K562 (cell line): ENCODE measurements around the gene OR2V1. TPM values are rescaled to one million over a fixed set of nuclear protein-coding genes. Genes with fewer than 3 reads are reported as not detected.
A peak's percentile ranks its signal among the peaks of the same experiment; 100 is the strongest.

Experiments
- ATAC-seq: fragments of 200-7000 bp; cut with Tn5 transposase; 3 replicates; pipeline ENCODE4 v1.9.1; 2020; ENCODE audit warnings: moderate library complexity
- BruUV-seq: library from RNA; stranded (reverse); fragments of 400-500 nt; replicated peaks from 2 replicates; lab custom pipeline; 2021; lab: Mats Ljungman, UMichigan
- CTCF ChIA-PET: fragments of 300-600 bp; formaldehyde crosslinking; extraction: SDS; loops from one replicate; lab custom pipeline; 2021; ENCODE audit warnings: low intra/inter-chr PET ratio; lab: Yijun Ruan, JAX
- POLR2A ChIA-PET: fragments of 300-600, 350-650 bp; sonication (Branson Sonifier 250); formaldehyde crosslinking; extraction: SDS; loops from one replicate; lab custom pipeline; 2021; ENCODE audit warnings: antibody characterized with exemption, inconsistent platforms; lab: Yijun Ruan, JAX
- DNase-seq, 4 experiments: peaks; one replicate each; pipeline versions ENCODE4 v3.0.0 to v3.0.0-alpha.2; 2011 to 2018; ENCODE audit warnings: low spot score in 3 of 4, mixed read lengths in 3 of 4; ENCODE audit errors: extremely low read depth in 1 of 4
- FAIRE-seq: peaks from 2 replicates; lab custom pipeline; 2011; peaks lifted over from hg19 to GRCh38; lab: Jason Lieb, UNC
- H2AFZ ChIP-seq: 2 replicates; pipeline ENCODE4 v1.6.0; 2011; ENCODE audit warnings: low read depth, low read length, control low read depth, inconsistent platforms
- H3K27ac ChIP-seq: fragments of 200-600 bp; 3 replicates; pipeline ENCODE4 v1.8.0; 2011; ENCODE audit warnings: low read depth, mild to moderate bottlenecking, control low read depth, inconsistent platforms, low read length, moderate library complexity, mixed read lengths; ENCODE audit errors: extremely low read depth
- H3K27me3 ChIP-seq, 2 experiments: fragments of 300-600 bp in 1 of 2; 2 replicates in 1 of 2; 3 replicates in 1 of 2; pipeline versions ENCODE4 v1.6.0 to v1.8.0; 2011; ENCODE audit warnings: inconsistent platforms in 2 of 2, low read length in 2 of 2, mild to moderate bottlenecking in 1 of 2, mixed read lengths in 1 of 2, moderate library complexity in 1 of 2; ENCODE audit not compliant: control insufficient read depth in 2 of 2, insufficient read depth in 2 of 2
- H3K36me3 ChIP-seq: fragments of 300-600 bp; 3 replicates; pipeline ENCODE4 v1.8.0; 2011; ENCODE audit warnings: mild to moderate bottlenecking, low read length, inconsistent platforms; ENCODE audit not compliant: control insufficient read depth, insufficient read depth
- H3K4me1 ChIP-seq, 2 experiments: fragments of 200-600 bp in 1 of 2; replicated peaks in 1 of 2; 2 replicates in 1 of 2; 3 replicates in 1 of 2; pipeline versions ENCODE4 v1.5.1 to v1.8.0; 2011; ENCODE audit warnings: inconsistent platforms in 2 of 2, low read length in 2 of 2, mild to moderate bottlenecking in 1 of 2, mixed read lengths in 1 of 2, moderate library complexity in 1 of 2; ENCODE audit not compliant: control insufficient read depth in 2 of 2, insufficient read depth in 2 of 2
- H3K4me2 ChIP-seq: 2 replicates; pipeline ENCODE4 v1.6.1; 2011; ENCODE audit warnings: low read length, control low read depth, inconsistent platforms, mixed read lengths; ENCODE audit not compliant: insufficient read depth
- H3K4me3 ChIP-seq: fragments of 200-600 bp; sonication (generic), shearing (Covaris generic); 2 replicates; pipeline ENCODE4 v1.5.1; 2016; ENCODE audit warnings: control low read depth, inconsistent platforms
- H3K79me2 ChIP-seq: fragments of 200-600 bp; 3 replicates; pipeline ENCODE4 v1.8.0; 2011; ENCODE audit warnings: low read length, inconsistent platforms; ENCODE audit not compliant: control insufficient read depth, insufficient read depth
- H3K9ac ChIP-seq, 2 experiments: 2 replicates each; pipeline versions ENCODE4 v1.6.0 to v1.6.1; 2011; ENCODE audit warnings: low read depth in 2 of 2, low read length in 2 of 2, control low read depth in 1 of 2, inconsistent platforms in 1 of 2, mild to moderate bottlenecking in 1 of 2, mixed read lengths in 1 of 2; ENCODE audit not compliant: insufficient read depth in 1 of 2
- H3K9me1 ChIP-seq: one replicate; pipeline ENCODE4 v1.6.0; 2011; ENCODE audit warnings: inconsistent platforms, mild to moderate bottlenecking, low read length, moderate library complexity; ENCODE audit not compliant: control insufficient read depth, insufficient read depth
- H3K9me3 ChIP-seq: replicated peaks from 2 replicates; pipeline ENCODE4 v1.5.1; 2011; ENCODE audit warnings: low read depth, low read length, inconsistent platforms; ENCODE audit not compliant: control insufficient read depth, insufficient read depth
- H4K20me1 ChIP-seq: replicated peaks from 2 replicates; pipeline ENCODE4 v1.6.1; 2011; ENCODE audit warnings: low read length, inconsistent platforms, mixed read lengths; ENCODE audit not compliant: control insufficient read depth, insufficient read depth
- BCOR ChIP-seq: fragments of 450-650 bp; IDR thresholded peaks from 2 replicates; pipeline ENCODE4 v1.6.1; 2016
- CTBP1 ChIP-seq: fragments of 450-650 bp; IDR thresholded peaks from 2 replicates; pipeline ENCODE4 v1.6.1; 2016; ENCODE audit warnings: borderline replicate concordance
- EHMT2 ChIP-seq: fragments of 450-650 bp; IDR thresholded peaks from 2 replicates; pipeline ENCODE4 v1.6.1; 2018; ENCODE audit warnings: antibody characterized with exemption
- MAZ ChIP-seq, 2 experiments: fragments of 450-650 bp in 1 of 2; sonication (generic) in 1 of 2; formaldehyde crosslinking; IDR thresholded peaks in 1 of 2; conservative IDR thresholded peaks in 1 of 2; 2 replicates each; pipeline versions ENCODE4 v1.4.0 to v1.5.0; 2020; ENCODE audit warnings: mild to moderate bottlenecking in 1 of 2, missing genetic modification reagents in 1 of 2
- NR2C1 ChIP-seq, 2 experiments: fragments of 450-650 bp; IDR thresholded peaks; 2 replicates each; pipeline ENCODE4 v1.6.1; 2017; ENCODE audit warnings: mild to moderate bottlenecking in 2 of 2, antibody characterized with exemption in 1 of 2, inconsistent platforms in 1 of 2, missing compliant biosample characterization in 1 of 2, missing genetic modification characterization in 1 of 2
- NRF1 ChIP-seq, 2 experiments: fragments of 450-650 bp; IDR thresholded peaks in 1 of 2; conservative IDR thresholded peaks in 1 of 2; 2 replicates each; pipeline ENCODE4 v1.6.1; 2014; ENCODE audit warnings: mild to moderate bottlenecking in 2 of 2
- POLR2G ChIP-seq: fragments of 200-400 bp; formaldehyde crosslinking; IDR thresholded peaks from 2 replicates; pipeline ENCODE4 v1.6.1; 2017; ENCODE audit warnings: low read depth, mild to moderate bottlenecking, antibody characterized with exemption, low read length, moderate library complexity
- RBBP5 ChIP-seq: fragments of 200-600 bp; sonication (generic); IDR thresholded peaks from 2 replicates; pipeline ENCODE4 v1.6.1; 2012; ENCODE audit warnings: borderline replicate concordance, mild to moderate bottlenecking, low read length, control low read depth, inconsistent platforms; ENCODE audit not compliant: insufficient read depth, poor library complexity, severe bottlenecking
- VEZF1 ChIP-seq: fragments of 200-800 bp; sonication (Bioruptor generic); IDR thresholded peaks from 2 replicates; pipeline ENCODE4 v1.6.1; 2017; ENCODE audit warnings: missing genetic modification characterization, missing compliant biosample characterization
- ZNF134 ChIP-seq: fragments of 250-450 bp; sonication (Bioruptor Pico); conservative IDR thresholded peaks from 2 replicates; pipeline ENCODE4 v1.4.0; 2020
- WGBS: fragments of 100-300 bp; shearing (Covaris generic); methylation state at CpG from one replicate; pipeline ENCODE4 v1.1.6; 2016; ENCODE audit warnings: low coverage, mixed read lengths; ENCODE audit not compliant: insufficient coverage; ENCODE audit errors: missing lambda C conversion rate; 5-methylcytosine and 5-hydroxymethylcytosine counted together
- in situ Hi-C: fragments of 300-500 bp; cut with MboI; formaldehyde crosslinking; loops from 4 replicates; pipeline ENCODE4 v1.15.0; 2018; ENCODE audit warnings: inconsistent platforms, mixed read lengths
- intact Hi-C: fragments of 100-400 bp; cut with micrococcal nuclease; formaldehyde crosslinking; loops from 2 replicates; pipeline ENCODE4 v1.14.2; 2022
- polyA plus RNA-seq, 8 experiments: library from polyadenylated mRNA; depleted of rRNA in 4 of 8; stranded (reverse) in 5 of 8; unstranded in 3 of 8; fragments of >200 nt; fragmentation: Nextera tagmentation in 2 of 8; fragmentation: Illumina TruSeq in 1 of 8; extraction: Ambion mirVana in 2 of 8; extraction: Trizol in 1 of 8; gene quantifications; 2 replicates each; pipeline versions ENCODE4 v1.2.1 to v1.2.3, GENCODE V29; 2011 to 2014; ENCODE audit warnings: inconsistent platforms in 1 of 8, missing spikeins in 1 of 8
- total RNA-seq, 7 experiments: library from RNA; depleted of rRNA in 6 of 7; stranded (reverse); fragments of >200 nt in 6 of 7; fragmentation: Illumina TruSeq in 2 of 7; extraction: Trizol in 2 of 7; gene quantifications; 2 replicates each; pipeline versions ENCODE4 v1.2.1 to v1.2.3, GENCODE V29; 2011 to 2021; ENCODE audit warnings: low replicate concordance in 1 of 7
- TF ChIP-seq, protein P1 (sequence below), 2 experiments: fragments of 450-650 bp in 1 of 2; sonication (generic) in 1 of 2; formaldehyde crosslinking in 1 of 2; IDR thresholded peaks in 1 of 2; conservative IDR thresholded peaks in 1 of 2; 2 replicates each; pipeline versions ENCODE4 v1.6.1 to v1.8.1; 2016 to 2023; ENCODE audit warnings: mild to moderate bottlenecking in 2 of 2, moderate library complexity in 2 of 2, inconsistent platforms in 1 of 2, missing genetic modification reagents in 1 of 2
- TF ChIP-seq, protein P2 (sequence below): fragments of 250-450 bp; sonication (Bioruptor Pico); IDR thresholded peaks from 2 replicates; pipeline ENCODE4 v1.5.0; 2021
- TF ChIP-seq, protein P3 (sequence below): fragments of 450-650 bp; IDR thresholded peaks from 2 replicates; pipeline ENCODE4 v1.6.1; 2016; ENCODE audit warnings: mild to moderate bottlenecking

The OR2V1 gene
- total and polyA plus RNA-seq, 9 of the 15 experiments (the other 6 are each of a cell fraction or from before 2014, with no cell fraction given), result 0.04 to 0.28 (median 0.15) TPM; not detected in 5

DNA sequence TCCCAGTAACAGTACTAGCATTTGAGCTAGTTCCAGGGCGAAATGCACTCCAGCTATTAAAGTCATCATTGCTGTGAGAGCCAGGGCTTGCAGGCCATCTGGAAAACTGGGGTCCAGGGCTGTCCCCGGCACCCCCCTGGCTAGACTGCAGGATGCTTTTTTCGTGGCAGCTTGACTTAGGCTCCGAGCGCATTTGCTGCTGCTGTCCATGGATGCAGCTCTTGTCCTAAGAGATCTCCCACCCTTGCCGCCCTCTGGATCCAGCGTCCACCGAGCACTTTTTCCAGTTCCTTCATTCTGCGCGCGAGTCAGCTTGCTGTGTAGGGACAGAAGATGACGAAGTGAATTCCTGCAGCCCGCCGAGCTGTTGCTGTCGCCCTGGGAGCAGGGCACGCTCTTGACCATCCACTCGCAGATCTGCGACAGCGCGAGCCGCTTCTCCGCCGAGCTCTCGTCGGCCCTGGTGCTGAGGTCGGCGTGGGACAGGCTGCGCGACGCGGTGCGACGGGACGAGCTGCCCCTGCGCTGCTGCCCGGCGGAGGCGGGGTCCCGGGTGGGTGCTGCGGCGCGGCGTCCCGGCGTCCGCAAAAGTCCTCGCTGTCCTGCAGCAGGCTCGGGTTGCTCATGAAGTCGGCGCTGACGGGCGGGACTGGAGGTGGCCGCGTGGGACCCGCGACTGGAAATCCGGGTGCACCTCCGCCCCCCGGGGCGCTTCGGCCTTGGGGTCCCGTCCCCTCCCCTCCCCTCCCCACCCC lies 30.7 kb downstream of the OR2V1 start:
- Histone ChIP-seq H3K27ac (peak overlapping the region; percentile 65; the same call in 1 of the 3 replicates), H3K36me3 (no peaks in the 10 kb centered on the region), H3K4me1 (peaks cover 6 to 32% of the 10 kb centered on the region in 2 experiments), H2AFZ (peak overlapping the region; percentile 80), H3K9ac (peak overlapping the region in 1 of 2 experiments; percentile 90; a peak in 2 of 4 replicates), H3K9me3 (no peaks in the 10 kb centered on the region), H3K79me2 (no peaks in the 10 kb centered on the region), H3K4me3 (peak overlapping the region; percentile 39), H3K4me2 (peak overlapping the region; percentile 72), H3K27me3 (no peaks in the 10 kb centered on the region), H4K20me1 (no peaks in the 10 kb centered on the region; the same call in 1 of the 2 replicates), H3K9me1 (no peaks in the 10 kb centered on the region)
- CTCF ChIA-PET, result no interaction called here
- DNase-seq (peak in 3 of 4 experiments; percentile 34 to 68 (median 37)), ATAC-seq (no peak), FAIRE-seq (no peak)
- POLR2A ChIA-PET, result interaction anchor here (0.7 to 1.1 kb wide), 9 partner anchors 12 to 498 kb away, joined by 3 read pairs; no protein-coding TSS in a partner anchor
- intact Hi-C loops (loop anchor here (10.0 kb wide), 1 partner anchor 65 kb away; no protein-coding TSS in a partner anchor), in situ Hi-C loops (no loop called here)
- WGBS, result 3% methylated on average over 39 of the region's 62 CpGs
- BruUV-seq, result no TSS peak
- TF ChIP-seq, protein P1, sequence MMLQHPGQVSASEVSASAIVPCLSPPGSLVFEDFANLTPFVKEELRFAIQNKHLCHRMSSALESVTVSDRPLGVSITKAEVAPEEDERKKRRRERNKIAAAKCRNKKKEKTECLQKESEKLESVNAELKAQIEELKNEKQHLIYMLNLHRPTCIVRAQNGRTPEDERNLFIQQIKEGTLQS (IDR thresholded peaks at IDR 0.05), result no peak
- TF ChIP-seq, protein P1 (CRISPR knock-in tag; conservative IDR thresholded peaks at IDR 0.05), result no peak
- TF ChIP-seq POLR2G, result 0 out of 2 replicates have a peak, but pooled peaks have one; percentile 32
- no peak for TF ChIP-seq EHMT2
- peak; percentile 34; the same call in 1 of the 2 replicates for TF ChIP-seq VEZF1 (CRISPR knock-in tag)
- TF ChIP-seq NRF1 (conservative IDR thresholded peaks at IDR 0.05 in 1 of 2, IDR thresholded peaks at IDR 0.05 in 1 of 2), result peak; percentile 61 to 70
- peak; percentile 30 for TF ChIP-seq RBBP5
- TF ChIP-seq CTBP1, result peak; percentile 36; the same call in 1 of the 2 replicates
- TF ChIP-seq BCOR, result peak; percentile 44; the same call in 1 of the 2 replicates
- TF ChIP-seq, protein P2, sequence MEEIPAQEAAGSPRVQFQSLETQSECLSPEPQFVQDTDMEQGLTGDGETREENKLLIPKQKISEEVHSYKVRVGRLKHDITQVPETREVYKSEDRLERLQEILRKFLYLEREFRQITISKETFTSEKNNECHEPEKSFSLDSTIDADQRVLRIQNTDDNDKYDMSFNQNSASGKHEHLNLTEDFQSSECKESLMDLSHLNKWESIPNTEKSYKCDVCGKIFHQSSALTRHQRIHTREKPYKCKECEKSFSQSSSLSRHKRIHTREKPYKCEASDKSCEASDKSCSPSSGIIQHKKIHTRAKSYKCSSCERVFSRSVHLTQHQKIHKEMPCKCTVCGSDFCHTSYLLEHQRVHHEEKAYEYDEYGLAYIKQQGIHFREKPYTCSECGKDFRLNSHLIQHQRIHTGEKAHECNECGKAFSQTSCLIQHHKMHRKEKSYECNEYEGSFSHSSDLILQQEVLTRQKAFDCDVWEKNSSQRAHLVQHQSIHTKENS (CRISPR knock-in tag), result no peak
- TF ChIP-seq, protein P3, sequence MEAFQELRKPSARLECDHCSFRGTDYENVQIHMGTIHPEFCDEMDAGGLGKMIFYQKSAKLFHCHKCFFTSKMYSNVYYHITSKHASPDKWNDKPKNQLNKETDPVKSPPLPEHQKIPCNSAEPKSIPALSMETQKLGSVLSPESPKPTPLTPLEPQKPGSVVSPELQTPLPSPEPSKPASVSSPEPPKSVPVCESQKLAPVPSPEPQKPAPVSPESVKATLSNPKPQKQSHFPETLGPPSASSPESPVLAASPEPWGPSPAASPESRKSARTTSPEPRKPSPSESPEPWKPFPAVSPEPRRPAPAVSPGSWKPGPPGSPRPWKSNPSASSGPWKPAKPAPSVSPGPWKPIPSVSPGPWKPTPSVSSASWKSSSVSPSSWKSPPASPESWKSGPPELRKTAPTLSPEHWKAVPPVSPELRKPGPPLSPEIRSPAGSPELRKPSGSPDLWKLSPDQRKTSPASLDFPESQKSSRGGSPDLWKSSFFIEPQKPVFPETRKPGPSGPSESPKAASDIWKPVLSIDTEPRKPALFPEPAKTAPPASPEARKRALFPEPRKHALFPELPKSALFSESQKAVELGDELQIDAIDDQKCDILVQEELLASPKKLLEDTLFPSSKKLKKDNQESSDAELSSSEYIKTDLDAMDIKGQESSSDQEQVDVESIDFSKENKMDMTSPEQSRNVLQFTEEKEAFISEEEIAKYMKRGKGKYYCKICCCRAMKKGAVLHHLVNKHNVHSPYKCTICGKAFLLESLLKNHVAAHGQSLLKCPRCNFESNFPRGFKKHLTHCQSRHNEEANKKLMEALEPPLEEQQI, result no peak
- TF ChIP-seq NR2C1 (IDR thresholded peaks at IDR 0.05), result no peak
- TF ChIP-seq NR2C1 (tag; IDR thresholded peaks at IDR 0.05), result no peak
- 0 out of 4 replicates have a peak, but pooled peaks of 1 of the 2 experiments have one; percentile 31 for TF ChIP-seq MAZ (CRISPR knock-in tag; conservative IDR thresholded peaks at IDR 0.05 in 1 of 2, IDR thresholded peaks at IDR 0.05 in 1 of 2)
- TF ChIP-seq ZNF134 (CRISPR knock-in tag), result no peak
